Measurements from ENCODE around the gene C3orf80.
"Not testable (repeated sequence)": the region's sequence is repeated elsewhere in the genome, so short reads cannot be mapped to it uniquely, and the experiment has no call there.

Gene C3orf80

GRCh38 chr3:160205606-160206005, 19.6 kb upstream of the C3orf80 start:
- in situ Hi-C loops (cut with MboI; ENCODE audit: low pct_unique_long_range_greater_than_20kb, low sequenced_read_pairs), result no loop called here
- no peak for DNase-seq

GRCh38 chr3:160210341-160210740, 14.9 kb upstream of the C3orf80 start:
- peak; percentile 34 for DNase-seq
- in situ Hi-C loops (cut with MboI; ENCODE audit: low pct_unique_long_range_greater_than_20kb, low sequenced_read_pairs), result no loop called here

- in situ Hi-C loops (cut with MboI; ENCODE audit: low pct_unique_long_range_greater_than_20kb, low sequenced_read_pairs), result no loop called here
Observed at GRCh38 chr3:160210799-160211221, 14.4 kb upstream of the C3orf80 start.

GRCh38 chr3:160213191-160213590, 12.0 kb upstream of the C3orf80 start:
- in situ Hi-C loops (cut with MboI; ENCODE audit: low pct_unique_long_range_greater_than_20kb, low sequenced_read_pairs), result no loop called here
- DNase-seq, result no peak

More at GRCh38 chr3:160210799-160211221, 14.4 kb upstream of the C3orf80 start:
- peak; percentile 74 for DNase-seq

- in situ Hi-C loops (cut with MboI; ENCODE audit: low pct_unique_long_range_greater_than_20kb, low sequenced_read_pairs), result no loop called here
- DNase-seq, result no peak
Observed at GRCh38 chr3:160217675-160218074, 7.5 kb upstream of the C3orf80 start.

- in situ Hi-C loops (cut with MboI; ENCODE audit: low pct_unique_long_range_greater_than_20kb, low sequenced_read_pairs), result no loop called here
- DNase-seq, result no peak
Observed at GRCh38 chr3:160218136-160218535, 7.1 kb upstream of the C3orf80 start.

- DNase-seq, result no peak
- in situ Hi-C loops (cut with MboI; ENCODE audit: low pct_unique_long_range_greater_than_20kb, low sequenced_read_pairs), result no loop called here
Observed at GRCh38 chr3:160220038-160220437, 5.2 kb upstream of the C3orf80 start.

- no peak for DNase-seq
- in situ Hi-C loops (cut with MboI; ENCODE audit: low pct_unique_long_range_greater_than_20kb, low sequenced_read_pairs), result no loop called here
Observed at GRCh38 chr3:160221019-160221418, 4.2 kb upstream of the C3orf80 start.

- in situ Hi-C loops (cut with MboI; ENCODE audit: low pct_unique_long_range_greater_than_20kb, low sequenced_read_pairs), result no loop called here
- DNase-seq, result no peak
Observed at GRCh38 chr3:160224256-160224655, 966 bp upstream of the C3orf80 start.

- in situ Hi-C loops (cut with MboI; ENCODE audit: low pct_unique_long_range_greater_than_20kb, low sequenced_read_pairs), result no loop called here
- DNase-seq, result no peak
Observed at GRCh38 chr3:160224811-160225175, 429 bp upstream of the C3orf80 start.

GRCh38 chr3:160226026-160226907, 1.0 kb downstream of the C3orf80 start:
- peak; percentile 67 for DNase-seq
- in situ Hi-C loops (cut with MboI; ENCODE audit: low pct_unique_long_range_greater_than_20kb, low sequenced_read_pairs), result no loop called here

GRCh38 chr3:160227419-160227818, 2.2 kb downstream of the C3orf80 start:
- in situ Hi-C loops (cut with MboI; ENCODE audit: low pct_unique_long_range_greater_than_20kb, low sequenced_read_pairs), result no loop called here
- DNase-seq, result no peak

GRCh38 chr3:160232014-160232413, 6.8 kb downstream of the C3orf80 start:
- in situ Hi-C loops (cut with MboI; ENCODE audit: low pct_unique_long_range_greater_than_20kb, low sequenced_read_pairs), result no loop called here
- no peak for DNase-seq

GRCh38 chr3:160240719-160241118, 15.5 kb downstream of the C3orf80 start:
- DNase-seq; in situ Hi-C loops (cut with MboI; ENCODE audit: low pct_unique_long_range_greater_than_20kb, low sequenced_read_pairs): not testable (repeated sequence)

- in situ Hi-C loops (cut with MboI; ENCODE audit: low pct_unique_long_range_greater_than_20kb, low sequenced_read_pairs), result no loop called here
Observed at GRCh38 chr3:160245261-160245800, 20.1 kb downstream of the C3orf80 start.

GRCh38 chr3:160247766-160248165, 22.5 kb downstream of the C3orf80 start:
- no peak for DNase-seq

More at GRCh38 chr3:160245261-160245800, 20.1 kb downstream of the C3orf80 start:
- DNase-seq, result no peak

GRCh38 chr3:160253298-160253697, 28.1 kb downstream of the C3orf80 start:
- in situ Hi-C loops (cut with MboI; ENCODE audit: low pct_unique_long_range_greater_than_20kb, low sequenced_read_pairs), result no loop called here
- no peak for DNase-seq

More at GRCh38 chr3:160247766-160248165, 22.5 kb downstream of the C3orf80 start:
- in situ Hi-C loops (cut with MboI; ENCODE audit: low pct_unique_long_range_greater_than_20kb, low sequenced_read_pairs), result no loop called here

- DNase-seq, result no peak
- in situ Hi-C loops (cut with MboI; ENCODE audit: low pct_unique_long_range_greater_than_20kb, low sequenced_read_pairs), result no loop called here
Observed at GRCh38 chr3:160257606-160258005, 32.4 kb downstream of the C3orf80 start.

GRCh38 chr3:160259589-160259988, 34.4 kb downstream of the C3orf80 start:
- DNase-seq, result no peak
- in situ Hi-C loops (cut with MboI; ENCODE audit: low pct_unique_long_range_greater_than_20kb, low sequenced_read_pairs), result no loop called here

GRCh38 chr3:160260587-160261270, 35.5 kb downstream of the C3orf80 start:
- DNase-seq, result no peak
- in situ Hi-C loops (cut with MboI; ENCODE audit: low pct_unique_long_range_greater_than_20kb, low sequenced_read_pairs), result no loop called here
